Measurements from ENCODE around the gene DCTN3. TPM values are rescaled to one million over a fixed set of nuclear protein-coding genes. Genes with fewer than 3 reads are reported as not detected.

DCTN3 gene
- total RNA-seq, 2 experiments from 2014 or later = 81.5 to 84.4 TPM

GRCh38 chr9:34656992-34657391 is 36.7 kb upstream of the DCTN3 start:
- Mint-ChIP-seq H3K4me1 (ENCODE audit: low read depth) (peaks cover 32% of the 10 kb centered on the region), H3K9me3 (no peaks in the 10 kb centered on the region), H3K27me3 (no peaks in the 10 kb centered on the region), H3K27ac (no peak overlapping the region), H3K4me3 (no peak overlapping the region), H3K36me3 (ENCODE audit: low read depth) (peaks cover 26% of the 10 kb centered on the region)
- H3K27ac ChIP-seq (ENCODE audit: low read depth in 1 of 2, low read length in 2 of 2) = no peak overlapping the region
- POLR2A ChIA-PET = interaction anchor here (2.0 to 2.2 kb wide), 2 partner anchors 8 to 10 kb away, joined by 6 to 13 read pairs; partner anchors contain the start of gene GALT
- peaks cover 48% of the 10 kb centered on the region for H3K4me1 ChIP-seq (ENCODE audit: insufficient read depth, low read length)
- no peaks in the 10 kb centered on the region for H3K9me3 ChIP-seq (ENCODE audit: control insufficient read depth in 1 of 2, insufficient read depth in 1 of 2, low read length in 2 of 2)
- TF ChIP-seq CTCF (IDR thresholded peaks at IDR 0.05) = no peak
- ATAC-seq (ENCODE audit: poor library complexity) (no peak), DNase-seq (no peak)
- intact Hi-C loops (cut with DNase I, micrococcal nuclease) = no loop called here
- no peaks in the 10 kb centered on the region for H3K27me3 ChIP-seq (ENCODE audit: control insufficient read depth in 1 of 2, insufficient read depth in 2 of 2, low read length in 2 of 2)
- peaks cover 35% of the 10 kb centered on the region for H3K36me3 ChIP-seq (ENCODE audit: insufficient read depth, low read length)
- H3K4me3 ChIP-seq (ENCODE audit: low read length) = no peak overlapping the region
- CTCF ChIA-PET = interaction anchor here (1.0 to 3.1 kb wide), 2 partner anchors 10 to 23 kb away, joined by 3 to 8 read pairs; partner anchors contain the start of gene GALT

GRCh38 chr9:34655394-34655793 is 35.1 kb upstream of the DCTN3 start:
- Histone ChIP-seq H3K27me3 (ENCODE audit: control insufficient read depth in 1 of 2, insufficient read depth in 2 of 2, low read length in 2 of 2) (no peaks in the 10 kb centered on the region), H3K4me1 (ENCODE audit: insufficient read depth, low read length) (peaks cover 42% of the 10 kb centered on the region), H3K4me3 (ENCODE audit: low read length) (no peak overlapping the region), H3K27ac (ENCODE audit: low read depth in 1 of 2, low read length in 2 of 2) (no peak overlapping the region), H3K36me3 (ENCODE audit: insufficient read depth, low read length) (peaks cover 33% of the 10 kb centered on the region), H3K9me3 (ENCODE audit: control insufficient read depth in 1 of 2, insufficient read depth in 1 of 2, low read length in 2 of 2) (no peaks in the 10 kb centered on the region)
- no peak for ATAC-seq (ENCODE audit: poor library complexity)
- H3K27ac Mint-ChIP-seq = no peak overlapping the region
- no peak for TF ChIP-seq CTCF (IDR thresholded peaks at IDR 0.05)
- H3K9me3 Mint-ChIP-seq = no peaks in the 10 kb centered on the region
- H3K4me3 Mint-ChIP-seq = no peak overlapping the region
- DNase-seq = no peak
- CTCF ChIA-PET = interaction anchor here (3.1 kb wide), 1 partner anchor 9 kb away, joined by 8 read pairs; the partner anchor contains the start of gene GALT
- peaks cover 24% of the 10 kb centered on the region for H3K4me1 Mint-ChIP-seq (ENCODE audit: low read depth)
- peaks cover 19% of the 10 kb centered on the region for H3K36me3 Mint-ChIP-seq (ENCODE audit: low read depth)
- no peaks in the 10 kb centered on the region for H3K27me3 Mint-ChIP-seq
- intact Hi-C loops (cut with DNase I, micrococcal nuclease) = no loop called here
- POLR2A ChIA-PET = interaction anchor here (0.9 to 2.2 kb wide), 2 partner anchors 9 to 18 kb away, joined by 4 to 13 read pairs; partner anchors contain the start of genes GALT and SIGMAR1

DNA sequence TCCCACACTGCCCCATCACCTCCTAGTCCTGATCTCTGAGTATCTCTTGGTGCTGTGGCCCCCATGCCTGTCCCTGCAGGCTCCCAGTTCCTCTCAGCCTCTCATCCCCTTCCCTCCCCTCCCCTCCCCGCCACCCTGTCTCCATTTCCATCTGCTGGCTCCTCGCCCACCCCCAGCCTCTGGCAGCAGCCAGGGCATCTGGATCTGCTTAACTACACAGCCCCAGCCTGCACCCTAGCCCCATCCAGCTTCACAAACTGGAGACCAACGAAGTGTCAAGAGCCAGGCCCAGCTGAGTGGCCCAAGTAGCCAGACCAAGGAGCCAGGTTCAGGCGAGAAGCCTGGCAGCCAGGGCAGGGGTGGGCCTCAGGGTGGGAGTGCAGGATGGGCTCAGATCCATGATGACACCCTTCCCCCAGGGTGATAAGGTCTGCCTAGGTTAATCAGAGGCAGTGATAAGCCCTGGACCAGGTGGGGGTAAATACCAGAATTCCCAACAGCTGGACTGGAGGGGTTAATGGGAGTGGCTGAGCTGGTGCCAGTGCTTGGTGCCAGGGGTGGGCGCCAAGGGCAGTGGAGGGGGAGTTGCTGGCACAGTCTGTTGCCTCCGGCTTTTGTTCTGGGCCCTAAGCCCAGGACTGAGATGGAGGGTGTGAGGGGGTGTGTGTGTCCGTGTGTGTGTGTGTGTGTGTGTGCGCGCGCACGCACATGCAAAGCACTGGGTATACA is 34.2 kb upstream of the DCTN3 start:
- peaks cover 21% of the 10 kb centered on the region for H3K36me3 Mint-ChIP-seq (ENCODE audit: low read depth)
- POLR2A ChIA-PET = interaction anchor here (0.9 to 1.2 kb wide), 2 partner anchors 9 to 17 kb away, joined by 4 read pairs; partner anchors contain the start of gene SIGMAR1
- intact Hi-C loops (cut with DNase I, micrococcal nuclease) = no loop called here
- no peaks in the 10 kb centered on the region for H3K27me3 Mint-ChIP-seq
- no peak overlapping the region for H3K4me3 Mint-ChIP-seq
- no peaks in the 10 kb centered on the region for H3K9me3 Mint-ChIP-seq
- Histone ChIP-seq H3K27ac (ENCODE audit: low read depth in 1 of 2, low read length in 2 of 2) (no peak overlapping the region), H3K4me1 (ENCODE audit: insufficient read depth, low read length) (peaks cover 34% of the 10 kb centered on the region), H3K9me3 (ENCODE audit: control insufficient read depth in 1 of 2, insufficient read depth in 1 of 2, low read length in 2 of 2) (no peaks in the 10 kb centered on the region), H3K4me3 (ENCODE audit: low read length) (no peak overlapping the region), H3K27me3 (ENCODE audit: control insufficient read depth in 1 of 2, insufficient read depth in 2 of 2, low read length in 2 of 2) (no peaks in the 10 kb centered on the region), H3K36me3 (ENCODE audit: insufficient read depth, low read length) (peaks cover 33% of the 10 kb centered on the region)
- TF ChIP-seq CTCF (IDR thresholded peaks at IDR 0.05) = no peak
- CTCF ChIA-PET = no interaction called here
- DNase-seq (no peak), ATAC-seq (ENCODE audit: poor library complexity) (no peak)
- peaks cover 24% of the 10 kb centered on the region for H3K4me1 Mint-ChIP-seq (ENCODE audit: low read depth)
- H3K27ac Mint-ChIP-seq = no peak overlapping the region

Measured in CD4-positive, alpha-beta T cell (primary cell).